HCT116 (cell line): ENCODE measurements around the gene PAX8. TPM values are rescaled to one million over a fixed set of nuclear protein-coding genes. Genes with fewer than 3 reads are reported as not detected.

Experiments used
- ATAC-seq: fragments of 200-7000 bp; cut with Tn5 transposase; 2 replicates; pipeline ENCODE4 v1.9.1; 2020; ENCODE audit warnings: mild to moderate bottlenecking, moderate library complexity
- BruUV-seq: library from RNA; stranded (reverse); fragments of 400-500 nt; replicated peaks from 2 replicates; lab custom pipeline; 2021; lab: Mats Ljungman, UMichigan
- CTCF ChIA-PET: fragments of 300-600 bp; sonication (Branson Sonifier 250); formaldehyde crosslinking; loops from one replicate; lab custom pipeline; 2021; ENCODE audit warnings: antibody characterized with exemption; lab: Charles Lee
- POLR2A ChIA-PET: fragments of 300-600, 350-600 bp; sonication (Branson Sonifier 250); formaldehyde crosslinking; loops from one replicate; lab custom pipeline; 2021; ENCODE audit warnings: antibody characterized with exemption; lab: Charles Lee
- RAD21 ChIA-PET, 2 experiments: fragments of 300-600 bp; sonication (Branson Sonifier 250); formaldehyde crosslinking; loops; one replicate each; lab custom pipeline; 2023; ENCODE audit warnings: low total read pairs in 2 of 2; ENCODE audit not compliant: uncharacterized antibody in 2 of 2, unreplicated experiment in 2 of 2, low non-redundant PET in 1 of 2; lab: Charles Lee
- DNase-seq: peaks from one replicate; pipeline ENCODE4 v3.0.0-alpha.2; 2010; ENCODE audit warnings: low read depth, low spot score
- H2AFZ ChIP-seq: fragments of 200-600 bp; shearing (Covaris generic), sonication (generic); 2 replicates; pipeline ENCODE4 v1.6.1; 2017; ENCODE audit warnings: low read depth, mixed run types, mixed read lengths, antibody characterized with exemption, low read length; ENCODE audit not compliant: poor library complexity, severe bottlenecking
- H3K27ac ChIP-seq: 2 replicates; pipeline ENCODE4 v1.5.1; 2012; ENCODE audit warnings: low read depth, low read length
- H3K27me3 ChIP-seq: fragments of 200-600 bp; sonication (generic); 2 replicates; pipeline ENCODE4 v1.6.1; 2016; ENCODE audit warnings: mixed run types, low read length, mixed read lengths; ENCODE audit not compliant: insufficient read depth
- H3K36me3 ChIP-seq, 2 experiments: fragments of 200-500 bp in 1 of 2; fragments of 200-600 bp in 1 of 2; sonication (Bioruptor generic) in 1 of 2; sonication (generic) in 1 of 2; 2 replicates each; pipeline versions ENCODE4 v1.5.1 to v1.6.1; 2014 to 2016; ENCODE audit warnings: low read length in 2 of 2, inconsistent platforms in 1 of 2, mixed read lengths in 1 of 2, mixed run types in 1 of 2; ENCODE audit not compliant: insufficient read depth in 2 of 2, control insufficient read depth in 1 of 2
- H3K4me1 ChIP-seq, 2 experiments: fragments of 200-600 bp in 1 of 2; sonication (generic) in 1 of 2; 2 replicates each; pipeline versions ENCODE4 v1.5.1 to v1.6.1; 2012 to 2017; ENCODE audit warnings: low read length in 2 of 2, inconsistent platforms in 1 of 2, mild to moderate bottlenecking in 1 of 2, mixed read lengths in 1 of 2, mixed run types in 1 of 2, moderate library complexity in 1 of 2; ENCODE audit not compliant: insufficient read depth in 2 of 2, control insufficient read depth in 1 of 2
- H3K4me2 ChIP-seq: fragments of 200-600 bp; sonication (generic); 2 replicates; pipeline ENCODE4 v1.6.1; 2017; ENCODE audit warnings: mixed run types, low read length, mixed read lengths
- H3K4me3 ChIP-seq, 2 experiments: fragments of 200-600 bp in 1 of 2; sonication (generic) in 1 of 2; replicated peaks in 1 of 2; 2 replicates each; pipeline ENCODE4 v1.5.1; 2011 to 2016; ENCODE audit warnings: low read length in 2 of 2, control low read depth in 1 of 2, low read depth in 1 of 2, mild to moderate bottlenecking in 1 of 2, mixed read lengths in 1 of 2, mixed run types in 1 of 2
- H3K79me2 ChIP-seq: fragments of 200-600 bp; sonication (generic); 2 replicates; pipeline ENCODE4 v1.6.1; 2017; ENCODE audit warnings: mild to moderate bottlenecking, mixed run types, low read length, moderate library complexity, mixed read lengths; ENCODE audit not compliant: insufficient read depth
- H3K9ac ChIP-seq: fragments of 200-600 bp; sonication (generic); 2 replicates; pipeline ENCODE4 v1.6.1; 2016; ENCODE audit warnings: low read length, mixed read lengths
- H3K9me2 ChIP-seq: fragments of 200-600 bp; sonication (generic), shearing (Covaris generic); 2 replicates; pipeline ENCODE4 v1.6.1; 2017; ENCODE audit warnings: mixed run types, mild to moderate bottlenecking, moderate library complexity; ENCODE audit not compliant: insufficient read depth
- H3K9me3 ChIP-seq, 2 experiments: fragments of 200-500 bp in 1 of 2; fragments of 200-600 bp in 1 of 2; sonication (Bioruptor generic) in 1 of 2; sonication (generic) in 1 of 2; 2 replicates each; pipeline ENCODE4 v1.6.1; 2014 to 2017; ENCODE audit warnings: low read length in 2 of 2, mixed read lengths in 2 of 2, inconsistent platforms in 1 of 2, low read depth in 1 of 2, mild to moderate bottlenecking in 1 of 2, mixed run types in 1 of 2, moderate library complexity in 1 of 2; ENCODE audit not compliant: control insufficient read depth in 1 of 2, insufficient read depth in 1 of 2
- H4K20me1 ChIP-seq: fragments of 200-600 bp; sonication (generic), shearing (Covaris generic); 2 replicates; pipeline ENCODE4 v1.6.1; 2017; ENCODE audit warnings: mixed run types, mild to moderate bottlenecking, moderate library complexity; ENCODE audit not compliant: insufficient read depth
- CBX3 ChIP-seq: IDR thresholded peaks from 2 replicates; pipeline ENCODE4 v1.6.1; 2012; ENCODE audit warnings: low read depth
- CEBPB ChIP-seq: IDR thresholded peaks from 2 replicates; pipeline ENCODE4 v1.6.1; 2012; ENCODE audit warnings: low read depth
- CTCF ChIP-seq, 3 experiments: fragments of 200-600 bp in 1 of 3; sonication (generic) in 1 of 3; IDR thresholded peaks in 2 of 3; conservative IDR thresholded peaks in 1 of 3; 2 replicates each; pipeline ENCODE4 v1.5.1; 2012 to 2017; ENCODE audit warnings: low read depth in 2 of 3, low read length in 2 of 3, antibody characterized with exemption in 1 of 3, borderline replicate concordance in 1 of 3, control low read depth in 1 of 3, mild to moderate bottlenecking in 1 of 3, mixed read lengths in 1 of 3, mixed run types in 1 of 3, moderate library complexity in 1 of 3; ENCODE audit not compliant: insufficient read depth in 1 of 3
- FOSL1 ChIP-seq: IDR thresholded peaks from 2 replicates; pipeline ENCODE4 v1.6.1; 2012; ENCODE audit warnings: low read depth
- JUND ChIP-seq: IDR thresholded peaks from 2 replicates; pipeline ENCODE4 v1.6.1; 2012
- MAX ChIP-seq: IDR thresholded peaks from 2 replicates; pipeline ENCODE4 v1.6.1; 2012
- POLR2AphosphoS5 ChIP-seq: IDR thresholded peaks from 2 replicates; pipeline ENCODE4 v1.6.1; 2011; ENCODE audit warnings: mild to moderate bottlenecking, low read depth, low read length, moderate library complexity
- RAD21 ChIP-seq: IDR thresholded peaks from 2 replicates; pipeline ENCODE4 v1.6.1; 2012; ENCODE audit warnings: low read depth, mild to moderate bottlenecking
- REST ChIP-seq: IDR thresholded peaks from 2 replicates; pipeline ENCODE4 v1.6.1; 2012; ENCODE audit warnings: low read depth
- SIN3A ChIP-seq: IDR thresholded peaks from 2 replicates; pipeline ENCODE4 v1.6.1; 2012; ENCODE audit warnings: low read depth
- TCF7L2 ChIP-seq: IDR thresholded peaks from 2 replicates; pipeline ENCODE4 v1.7.0; 2011; ENCODE audit warnings: borderline replicate concordance, inconsistent platforms; ENCODE audit not compliant: insufficient read depth, insufficient read length; ENCODE audit errors: extremely low read depth
- ZBTB33 ChIP-seq: IDR thresholded peaks from 2 replicates; pipeline ENCODE4 v1.6.1; 2011; ENCODE audit warnings: mild to moderate bottlenecking, low read length, moderate library complexity; ENCODE audit not compliant: insufficient replicate concordance; ENCODE audit errors: extremely low read depth
- ZFX ChIP-seq: fragments of 450-650 bp; IDR thresholded peaks from 2 replicates; pipeline ENCODE4 v1.6.1; 2017
- intact Hi-C: fragments of 100-400 bp; cut with micrococcal nuclease; formaldehyde crosslinking; loops from 2 replicates; pipeline ENCODE4 v1.10.0; 2022
- total RNA-seq: library from RNA; stranded (reverse); gene quantifications from one replicate; pipeline ENCODE4 v1.2.1, GENCODE V29; 2021; ENCODE audit not compliant: unreplicated experiment

Gene PAX8
- total RNA-seq, 1 experiment from 2014 or later, result 4.4 TPM

GRCh38 chr2:113197347-113198047 lies 81.2 kb downstream of the PAX8 start:
- TF ChIP-seq TCF7L2, result no peak
- TF ChIP-seq ZFX, result no peak
- no peak for TF ChIP-seq RAD21
- no peak for TF ChIP-seq ZBTB33
- no peak for TF ChIP-seq MAX
- no peak for TF ChIP-seq CEBPB
- TF ChIP-seq REST, result no peak
- TF ChIP-seq CBX3, result no peak
- no peak for TF ChIP-seq FOSL1
- TF ChIP-seq SIN3A, result no peak
- TF ChIP-seq JUND, result no peak
- TF ChIP-seq CTCF (IDR thresholded peaks at IDR 0.05 in 2 of 3, conservative IDR thresholded peaks at IDR 0.05 in 1 of 3; ENCODE audit: borderline replicate concordance in 1 of 3, insufficient read depth in 1 of 3, low read depth in 2 of 3, low read length in 2 of 3), result no peak
- TF ChIP-seq POLR2AphosphoS5, result no peak
- TF ChIP-seq, all 23 proteins: peak for 0
- ChIA-PET POLR2A (no interaction called here), CTCF (interaction anchor here (1.1 to 4.1 kb wide), 4 partner anchors 59 to 120 kb away, joined by 4 to 103 read pairs (median 39); no protein-coding TSS in a partner anchor), RAD21 (no interaction called here)
- Histone ChIP-seq H3K36me3 (no peaks in the 10 kb centered on the region), H3K4me3 (no peak overlapping the region), H3K9me2 (no peaks in the 10 kb centered on the region), H3K9ac (no peak overlapping the region), H3K27ac (no peak overlapping the region), H2AFZ (no peak overlapping the region), H3K9me3 (no peaks in the 10 kb centered on the region), H4K20me1 (no peaks in the 10 kb centered on the region), H3K4me1 (peaks cover 11 to 29% of the 10 kb centered on the region in 2 experiments), H3K27me3 (no peaks in the 10 kb centered on the region), H3K79me2 (no peaks in the 10 kb centered on the region), H3K4me2 (peak overlapping the region; percentile 92)
- no TSS peak for BruUV-seq
- intact Hi-C loops, result loop anchor here (2.0 to 5.0 kb wide), 2 partner anchors 37 to 40 kb away; no protein-coding TSS in a partner anchor
- ATAC-seq, result no peak
- no peak for DNase-seq
